BE2C (cell line): ENCODE data around the gene TSPAN14. TPM values are rescaled to one million over a fixed set of nuclear protein-coding genes. Genes with fewer than 3 reads are reported as not detected.

Experiments
- DNase-seq: peaks from one replicate; pipeline ENCODE4 v3.0.0-alpha.2; 2020
- H3K27me3 ChIP-seq: fragments of 250-450 bp; sonication (Bioruptor Pico); 2 replicates; pipeline ENCODE4 v1.5.1; 2020; ENCODE audit warnings: mild to moderate bottlenecking
- H3K36me3 ChIP-seq: fragments of 250-450 bp; sonication (Bioruptor Pico); 2 replicates; pipeline ENCODE4 v1.5.1; 2020; ENCODE audit warnings: mild to moderate bottlenecking
- H3K4me1 ChIP-seq: fragments of 250-450 bp; sonication (Bioruptor Pico); 2 replicates; pipeline ENCODE4 v1.5.1; 2020
- H3K4me3 ChIP-seq: 2 replicates; pipeline ENCODE4 v1.5.1; 2011; ENCODE audit warnings: low read depth, low read length
- H3K9me3 ChIP-seq: fragments of 250-450 bp; sonication (Bioruptor Pico); 2 replicates; pipeline ENCODE4 v1.5.1; 2020
- CTCF ChIP-seq: IDR thresholded peaks from 2 replicates; pipeline ENCODE4 v1.5.1; 2012; ENCODE audit warnings: mild to moderate bottlenecking, low read depth, low read length
- polyA plus RNA-seq: library from polyadenylated mRNA; unstranded; fragments of >200 nt; gene quantifications from one replicate; pipeline ENCODE4 v1.2.1, GENCODE V29; 2012; ENCODE audit warnings: low read depth, missing spikeins; ENCODE audit not compliant: insufficient read length, insufficient read depth

The TSPAN14 gene
- polyA plus RNA-seq: 29.9 TPM

GRCh38 chr10:80453842-80454512 is at the start of gene TSPAN14:
TSS of gene TSPAN14 (plus strand) at chr10:80454310. CDS start at chr10:80489234, 34,924 bp downstream.
- H3K27me3 ChIP-seq: no peaks in the 10 kb centered on the region
- H3K4me1 ChIP-seq: peaks cover 4% of the 10 kb centered on the region
- H3K4me3 ChIP-seq: peak within 1 kb of the TSS; percentile 73
- H3K9me3 ChIP-seq: no peaks in the 10 kb centered on the region
- DNase-seq: peak; percentile 77
- no peak for TF ChIP-seq CTCF
- H3K36me3 ChIP-seq: no peaks in the 10 kb centered on the region

DNA sequence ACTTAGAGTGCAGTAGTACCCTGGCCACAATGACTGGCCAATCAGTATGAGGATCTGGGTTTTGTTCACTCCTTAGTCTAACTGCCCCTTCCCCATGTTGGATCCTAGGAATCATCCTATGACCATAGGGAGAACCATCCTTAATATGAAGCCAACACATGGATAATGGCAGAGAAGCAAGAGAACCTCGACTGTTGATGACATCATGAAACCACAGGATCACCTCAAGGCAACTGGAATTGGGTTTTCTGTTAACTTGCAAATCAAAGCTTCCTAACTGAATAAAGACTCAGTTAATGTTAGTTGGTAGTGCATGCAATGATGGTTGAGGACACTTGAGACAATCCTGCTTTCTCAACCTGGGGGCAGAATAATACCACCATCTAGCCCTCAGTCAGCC is 49.1 kb upstream of the TSPAN14 start:
- Histone ChIP-seq H3K9me3 (no peaks in the 10 kb centered on the region), H3K36me3 (no peaks in the 10 kb centered on the region), H3K4me1 (peaks cover 2% of the 10 kb centered on the region), H3K27me3 (no peaks in the 10 kb centered on the region), H3K4me3 (no peak overlapping the region)
- DNase-seq: no peak
- TF ChIP-seq CTCF: no peak

GRCh38 chr10:80405626-80406025 is 48.5 kb upstream of the TSPAN14 start:
- Histone ChIP-seq H3K4me1 (peaks cover 8% of the 10 kb centered on the region), H3K36me3 (no peaks in the 10 kb centered on the region), H3K9me3 (no peaks in the 10 kb centered on the region), H3K27me3 (no peaks in the 10 kb centered on the region), H3K4me3 (no peak overlapping the region)
- no peak for TF ChIP-seq CTCF
- no peak for DNase-seq

- Histone ChIP-seq H3K36me3 (no peaks in the 10 kb centered on the region), H3K9me3 (no peaks in the 10 kb centered on the region), H3K4me3 (no peak overlapping the region), H3K27me3 (no peaks in the 10 kb centered on the region), H3K4me1 (peaks cover 14% of the 10 kb centered on the region)
- DNase-seq: no peak
- no peak for TF ChIP-seq CTCF
These were observed 47.9 kb upstream of the TSPAN14 start for GRCh38 chr10:80406204-80406603.

DNA sequence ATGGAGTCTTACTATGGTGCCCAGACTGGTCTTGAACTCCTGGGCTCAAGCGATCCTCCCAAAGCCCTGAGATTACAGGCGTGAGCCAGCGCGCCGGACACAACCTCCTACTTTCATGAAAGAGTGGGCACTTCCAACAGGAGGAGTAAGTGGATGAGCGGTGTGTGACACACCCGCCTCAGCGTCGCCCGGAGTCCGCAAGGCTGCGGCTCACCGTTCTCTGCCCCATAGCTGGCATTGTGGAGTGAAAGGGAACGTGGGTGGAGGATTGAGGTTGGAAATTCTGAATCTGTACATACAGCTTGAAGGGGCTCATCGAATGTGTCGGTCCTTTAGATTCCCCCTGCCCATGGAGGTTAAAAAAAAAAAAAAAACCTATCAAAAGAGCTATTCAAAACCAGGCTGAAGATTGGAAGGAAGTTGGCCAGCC is 46.3 kb upstream of the TSPAN14 start:
- no peak for TF ChIP-seq CTCF
- Histone ChIP-seq H3K36me3 (no peaks in the 10 kb centered on the region), H3K27me3 (no peaks in the 10 kb centered on the region), H3K9me3 (no peaks in the 10 kb centered on the region), H3K4me1 (peaks cover 26% of the 10 kb centered on the region), H3K4me3 (peak overlapping the region; percentile 79)
- no peak for DNase-seq
